Endometrial microvascular endothelial cells (primary cell): Measurements from ENCODE around the gene KCNH5. TPM values are rescaled to one million over a fixed set of nuclear protein-coding genes. Genes with fewer than 3 reads are reported as not detected.

Source experiments
- in situ Hi-C: cut with HindIII; loops from 2 replicates; pipeline ENCODE4 v1.10.0; 2017; ENCODE audit warnings: low sequenced_read_pairs, low pct_unique_long_range_greater_than_20kb; ENCODE audit errors: inconsistent ontology term
- total RNA-seq: library from RNA; depleted of rRNA; stranded (reverse); fragments of >200 nt; gene quantifications from one replicate; pipeline ENCODE4 v1.2.3, GENCODE V29; 2015; ENCODE audit errors: inconsistent ontology term

The KCNH5 gene
- total RNA-seq, 1 donor from 2014 or later = not detected

GRCh38 chr14:62696331-62696924 is 348.8 kb downstream of the KCNH5 start:
- in situ Hi-C loops = no loop called here

GRCh38 chr14:62694075-62694474 is 351.2 kb downstream of the KCNH5 start:
- in situ Hi-C loops = no loop called here

- in situ Hi-C loops = no loop called here
Observed at GRCh38 chr14:62692490-62693106, 352.7 kb downstream of the KCNH5 start.

GRCh38 chr14:62691647-62692489 is 353.4 kb downstream of the KCNH5 start:
- in situ Hi-C loops = no loop called here

- in situ Hi-C loops = no loop called here
Observed at GRCh38 chr14:62689733-62690132, 355.5 kb downstream of the KCNH5 start.

- in situ Hi-C loops = no loop called here
Observed at GRCh38 chr14:62687818-62688217, 357.4 kb downstream of the KCNH5 start.

GRCh38 chr14:62684376-62684775 is 360.9 kb downstream of the KCNH5 start:
- in situ Hi-C loops = no loop called here

GRCh38 chr14:62682208-62682607 is 363.1 kb downstream of the KCNH5 start:
- in situ Hi-C loops = no loop called here

- in situ Hi-C loops = no loop called here
Observed at GRCh38 chr14:62674563-62675237, 370.6 kb downstream of the KCNH5 start.

GRCh38 chr14:62673014-62673755 is 372.1 kb downstream of the KCNH5 start:
- in situ Hi-C loops = no loop called here

GRCh38 chr14:62670526-62670925 is 374.7 kb downstream of the KCNH5 start:
- in situ Hi-C loops = no loop called here

- in situ Hi-C loops = no loop called here
Observed at GRCh38 chr14:62667421-62667914, 377.8 kb downstream of the KCNH5 start.

GRCh38 chr14:62665286-62665685 is 380.0 kb downstream of the KCNH5 start:
- in situ Hi-C loops = no loop called here

- in situ Hi-C loops = no loop called here
Observed at GRCh38 chr14:62663456-62663821, 381.8 kb downstream of the KCNH5 start.

GRCh38 chr14:62662811-62663455 is 382.3 kb downstream of the KCNH5 start:
- in situ Hi-C loops = no loop called here

GRCh38 chr14:62661818-62662217 is 383.4 kb downstream of the KCNH5 start:
- in situ Hi-C loops = no loop called here

GRCh38 chr14:62658631-62659030 is 386.6 kb downstream of the KCNH5 start:
- in situ Hi-C loops = no loop called here

GRCh38 chr14:62657376-62657775 is 387.9 kb downstream of the KCNH5 start:
- in situ Hi-C loops = no loop called here
